Activated CD4-positive, alpha-beta memory T cell treated with anti-CD3 and anti-CD28 coated beads for 36 hours (primary cell): ENCODE data around the gene NRG2. TPM values are rescaled to one million over a fixed set of nuclear protein-coding genes. Genes with fewer than 3 reads are reported as not detected.

Experiments
- CTCF ChIA-PET: fragments of 350-600 bp; sonication (Branson Sonifier 250); formaldehyde crosslinking; loops from one replicate; lab custom pipeline; 2021; ENCODE audit warnings: antibody characterized with exemption, inconsistent platforms; lab: Charles Lee
- POLR2A ChIA-PET: fragments of 350-600 bp; sonication (Branson Sonifier 250); formaldehyde crosslinking; loops from one replicate; lab custom pipeline; 2021; ENCODE audit warnings: antibody characterized with exemption; lab: Charles Lee
- DNase-seq: peaks from one replicate; pipeline ENCODE4 v3.0.0-alpha.2; 2020
- H3K27ac Mint-ChIP-seq: one replicate; pipeline ENCODE4 v1.8.0; 2021; ENCODE audit warnings: mixed read lengths
- H3K27me3 Mint-ChIP-seq: one replicate; pipeline ENCODE4 v1.8.0; 2021; ENCODE audit warnings: mixed read lengths
- H3K36me3 Mint-ChIP-seq: one replicate; pipeline ENCODE4 v1.8.0; 2021; ENCODE audit warnings: mixed read lengths
- H3K4me1 Mint-ChIP-seq: one replicate; pipeline ENCODE4 v1.8.0; 2021; ENCODE audit warnings: low read depth, mixed read lengths
- H3K4me3 Mint-ChIP-seq: one replicate; pipeline ENCODE4 v1.8.0; 2021; ENCODE audit warnings: mild to moderate bottlenecking, mixed read lengths
- H3K9me3 Mint-ChIP-seq: one replicate; pipeline ENCODE4 v1.8.0; 2021; ENCODE audit warnings: mixed read lengths
- intact Hi-C: fragments of 100-400 bp; cut with micrococcal nuclease; formaldehyde crosslinking; loops from one replicate; pipeline ENCODE4 v1.15.1; 2023
- total RNA-seq, 2 experiments: library from RNA; stranded (reverse); gene quantifications; one replicate each; pipeline ENCODE4 v1.2.3, GENCODE V29; 2021

The NRG2 gene
- total RNA-seq, 2 experiments from 2014 or later: not detected

DNA sequence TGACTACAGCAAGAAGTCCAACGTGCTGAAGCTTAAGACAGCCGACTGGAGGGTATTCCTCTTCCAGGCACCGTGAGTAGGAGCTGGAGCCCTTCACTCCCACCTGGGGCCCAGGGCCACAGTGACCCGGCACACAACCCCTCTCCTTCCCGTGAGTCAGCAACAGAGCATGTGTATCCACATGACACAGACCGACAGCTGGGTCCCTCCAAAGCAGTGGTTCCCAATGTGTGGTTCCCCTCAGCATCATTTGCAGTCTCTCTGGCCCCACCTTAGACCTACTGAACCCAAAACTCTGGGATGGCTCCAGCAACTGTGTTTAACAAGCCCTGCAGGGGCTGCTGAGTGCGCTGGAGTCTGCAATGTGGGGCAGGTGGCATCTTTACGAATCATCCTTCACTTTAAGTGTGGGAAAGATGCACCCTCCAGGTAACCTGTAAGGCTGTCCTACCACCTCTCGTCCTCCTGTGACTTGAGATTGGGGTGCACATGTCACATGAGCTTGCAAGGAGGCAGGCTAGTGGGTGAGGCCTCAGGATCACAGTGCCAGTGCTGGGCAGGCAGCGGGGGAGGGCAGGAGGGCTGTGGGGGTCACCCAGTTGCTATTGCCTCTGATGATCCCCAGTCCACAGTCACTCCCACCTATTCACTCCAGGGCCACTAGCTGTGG lies 205.3 kb downstream of the NRG2 start:
- POLR2A ChIA-PET: no interaction called here
- Mint-ChIP-seq H3K4me1 (no peaks in the 10 kb centered on the region), H3K27ac (no peak overlapping the region), H3K4me3 (no peak overlapping the region), H3K36me3 (no peaks in the 10 kb centered on the region), H3K9me3 (no peaks in the 10 kb centered on the region), H3K27me3 (peaks cover 17% of the 10 kb centered on the region)
- CTCF ChIA-PET: interaction anchor here (1.3 to 1.9 kb wide), 2 partner anchors 51 to 131 kb away, joined by 4 to 5 read pairs; no protein-coding TSS in a partner anchor
- no peak for DNase-seq
- intact Hi-C loops: no loop called here

DNA sequence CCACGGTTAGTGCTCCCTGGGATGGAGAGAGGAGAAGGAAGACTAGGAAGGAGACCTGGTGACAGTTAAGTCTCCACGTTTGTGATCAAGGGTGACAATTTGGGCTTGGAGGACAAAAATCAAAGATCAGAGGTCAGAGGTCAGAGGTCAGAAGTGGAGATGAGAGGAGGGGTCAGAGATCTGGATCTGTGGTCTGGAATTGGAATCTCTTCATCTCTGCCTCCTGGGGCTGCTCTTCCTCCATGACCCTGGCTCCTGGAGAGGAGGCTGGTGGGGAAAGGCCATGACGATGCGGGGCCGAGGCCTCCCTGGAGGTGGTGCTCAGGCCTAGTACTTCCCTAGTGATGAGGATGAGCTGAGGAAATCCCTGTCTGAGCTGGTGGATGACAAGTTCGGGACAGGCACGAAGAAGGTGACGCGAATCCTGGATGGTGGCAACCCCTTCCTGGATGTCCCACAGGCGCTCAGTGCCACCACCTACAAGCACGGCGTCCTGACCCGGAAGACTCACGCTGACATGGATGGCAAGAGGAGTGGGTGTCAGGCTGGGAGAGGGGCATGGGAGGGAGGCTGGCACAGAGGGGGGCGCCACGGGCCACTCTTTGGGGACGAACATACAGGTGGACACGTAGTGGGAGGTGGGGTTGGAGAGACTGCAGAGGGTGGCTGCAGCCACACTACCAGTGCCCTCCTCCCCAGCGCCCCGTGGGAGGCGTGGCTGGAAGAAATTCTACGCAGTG lies 206.5 kb downstream of the NRG2 start:
- intact Hi-C loops: no loop called here
- ChIA-PET CTCF (interaction anchor here (1.9 kb wide), 1 partner anchor 132 kb away, joined by 5 read pairs; no protein-coding TSS in a partner anchor), POLR2A (no interaction called here)
- Mint-ChIP-seq H3K27ac (no peak overlapping the region), H3K4me3 (no peak overlapping the region), H3K27me3 (peaks cover 15% of the 10 kb centered on the region), H3K36me3 (no peaks in the 10 kb centered on the region), H3K9me3 (no peaks in the 10 kb centered on the region), H3K4me1 (no peaks in the 10 kb centered on the region)
- DNase-seq: no peak

DNA sequence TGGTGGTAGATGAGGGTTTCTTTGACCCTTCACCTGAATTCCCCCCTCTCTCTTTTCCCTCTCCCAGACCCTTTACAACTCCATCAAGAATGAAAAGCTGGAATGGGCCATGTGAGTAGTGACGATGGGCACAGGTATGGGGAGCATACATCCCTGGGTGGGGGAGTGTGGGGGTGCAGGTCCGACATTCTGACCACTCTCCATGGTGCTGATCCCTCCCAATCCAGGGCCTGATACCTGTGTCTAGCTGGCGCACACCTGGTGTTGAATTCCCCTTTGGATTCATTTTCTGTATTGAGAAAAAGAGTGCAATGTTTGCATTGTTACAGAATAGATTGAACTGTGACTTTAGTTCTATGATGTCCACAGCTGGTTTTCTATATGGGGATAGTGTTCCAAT lies 207.4 kb downstream of the NRG2 start:
- DNase-seq: no peak

DNA sequence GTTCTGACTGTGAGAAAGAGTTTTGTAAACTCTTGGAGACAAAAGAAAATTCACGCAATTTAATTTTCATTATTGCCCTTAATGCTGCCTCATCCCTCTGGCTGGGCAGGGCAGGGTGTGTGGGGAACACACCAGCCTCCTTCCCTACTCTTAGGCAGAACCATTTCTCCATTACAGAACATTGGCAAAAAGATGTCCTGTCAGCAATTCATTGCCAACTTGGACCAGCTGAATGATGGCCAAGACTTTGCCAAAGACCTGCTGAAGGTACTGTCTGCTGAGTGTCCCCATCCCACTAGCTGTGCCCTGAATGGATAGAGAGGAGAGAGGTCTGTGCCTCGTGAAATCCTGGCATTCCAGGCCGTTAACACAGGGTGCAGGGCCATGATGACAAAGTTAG lies 209.6 kb downstream of the NRG2 start:
- DNase-seq: no peak
- Mint-ChIP-seq H3K27ac (no peak overlapping the region), H3K4me3 (no peak overlapping the region), H3K4me1 (no peaks in the 10 kb centered on the region), H3K27me3 (peaks cover 15% of the 10 kb centered on the region), H3K9me3 (no peaks in the 10 kb centered on the region), H3K36me3 (no peaks in the 10 kb centered on the region)
- intact Hi-C loops: no loop called here
- CTCF ChIA-PET: interaction anchor here (1.5 kb wide), 1 partner anchor 46 kb away, joined by 3 read pairs; no protein-coding TSS in a partner anchor
- POLR2A ChIA-PET: no interaction called here

More for the DNA sequence above, 207.4 kb downstream of the NRG2 start:
- H3K4me1 Mint-ChIP-seq: no peaks in the 10 kb centered on the region
- no peaks in the 10 kb centered on the region for H3K9me3 Mint-ChIP-seq
- no peak overlapping the region for H3K27ac Mint-ChIP-seq
- CTCF ChIA-PET: no interaction called here
- H3K36me3 Mint-ChIP-seq: no peaks in the 10 kb centered on the region
- peaks cover 15% of the 10 kb centered on the region for H3K27me3 Mint-ChIP-seq
- intact Hi-C loops: no loop called here
- H3K4me3 Mint-ChIP-seq: no peak overlapping the region
- POLR2A ChIA-PET: no interaction called here

DNA sequence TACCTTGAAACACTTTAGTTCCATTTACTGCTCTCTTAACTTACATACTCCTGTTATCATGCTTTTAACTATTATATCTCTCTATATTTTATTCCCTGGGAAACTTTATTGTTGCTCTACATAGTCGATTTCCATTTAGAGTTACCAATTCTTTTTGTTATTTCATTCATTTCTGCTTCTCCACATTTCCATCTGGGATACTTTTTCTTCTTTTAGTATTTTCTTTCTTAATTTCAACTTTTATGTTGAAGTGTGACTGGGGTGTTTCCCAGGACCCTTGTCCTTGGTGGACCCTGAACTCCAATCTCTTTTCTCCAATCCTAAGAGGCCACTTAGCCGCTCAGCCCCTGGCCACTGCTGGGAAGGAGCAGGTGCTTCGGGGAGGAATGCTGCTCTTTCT lies 211.5 kb downstream of the NRG2 start:
- peaks cover 15% of the 10 kb centered on the region for H3K27me3 Mint-ChIP-seq
- DNase-seq: no peak
- no peaks in the 10 kb centered on the region for H3K4me1 Mint-ChIP-seq
- no peak overlapping the region for H3K27ac Mint-ChIP-seq
- H3K9me3 Mint-ChIP-seq: no peaks in the 10 kb centered on the region
- H3K4me3 Mint-ChIP-seq: no peak overlapping the region
- no peaks in the 10 kb centered on the region for H3K36me3 Mint-ChIP-seq
- POLR2A ChIA-PET: no interaction called here
- intact Hi-C loops: no loop called here
- CTCF ChIA-PET: no interaction called here

DNA sequence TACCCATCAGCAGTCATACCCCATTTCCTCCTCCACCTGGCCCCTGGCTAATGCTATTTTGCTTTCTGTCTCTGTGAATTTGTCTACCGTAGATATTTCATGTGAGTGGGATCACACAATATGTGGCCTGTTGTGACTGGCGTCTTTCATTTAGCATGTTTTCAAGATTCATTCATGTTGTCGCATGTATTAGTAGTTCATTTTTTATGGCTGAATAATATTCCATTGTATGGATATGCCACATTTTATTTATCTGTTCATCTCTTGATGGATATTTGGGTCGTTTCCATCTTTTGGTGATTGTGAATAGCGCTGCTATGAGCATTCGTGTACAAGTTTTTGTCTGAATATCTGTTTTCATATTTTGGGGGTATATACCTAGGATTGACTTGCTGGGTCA lies 213.6 kb downstream of the NRG2 start:
- Mint-ChIP-seq H3K4me1 (no peaks in the 10 kb centered on the region), H3K27me3 (peaks cover 5% of the 10 kb centered on the region), H3K4me3 (no peak overlapping the region), H3K36me3 (no peaks in the 10 kb centered on the region), H3K27ac (no peak overlapping the region), H3K9me3 (no peaks in the 10 kb centered on the region)
- intact Hi-C loops: no loop called here
- CTCF ChIA-PET: interaction anchor here (1.0 kb wide), 1 partner anchor 42 kb away, joined by 3 read pairs; no protein-coding TSS in a partner anchor
- POLR2A ChIA-PET: no interaction called here
- no peak for DNase-seq

DNA sequence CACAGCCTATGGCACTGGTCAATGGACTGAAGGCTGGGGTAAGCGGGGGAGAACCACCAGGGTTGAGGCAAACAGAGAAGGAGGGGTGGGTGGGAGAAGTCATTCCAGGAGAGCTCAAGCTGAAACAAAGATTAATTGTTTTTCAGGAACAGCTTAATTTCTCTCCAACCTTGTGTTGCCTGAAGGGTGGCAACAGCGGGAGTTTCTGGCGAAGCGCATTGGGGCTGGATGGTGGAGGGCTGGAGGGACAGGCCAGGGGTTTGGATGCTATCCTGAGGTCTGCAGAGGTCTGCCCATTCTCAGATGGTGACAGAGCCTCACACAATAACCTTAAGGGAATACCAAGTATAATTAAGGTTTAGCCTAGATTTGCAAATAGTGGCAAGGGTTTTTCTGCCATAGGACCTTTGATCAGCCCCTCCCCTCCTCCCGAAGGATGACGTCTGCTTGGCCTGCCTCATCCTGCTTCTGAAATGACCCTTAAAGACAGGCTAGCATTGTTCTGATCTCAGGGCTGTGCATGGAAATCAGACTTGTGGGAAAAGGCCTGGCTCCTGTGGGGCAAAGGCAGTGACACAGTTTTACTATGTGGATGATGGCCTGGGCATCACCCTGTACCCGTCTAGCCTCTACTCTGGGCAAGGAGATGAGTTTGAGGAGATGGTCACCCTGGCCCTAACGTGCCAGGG lies 214.7 kb downstream of the NRG2 start:
- Mint-ChIP-seq H3K4me1 (no peaks in the 10 kb centered on the region), H3K27ac (no peak overlapping the region), H3K4me3 (no peak overlapping the region), H3K27me3 (peaks cover 3% of the 10 kb centered on the region), H3K36me3 (no peaks in the 10 kb centered on the region), H3K9me3 (no peaks in the 10 kb centered on the region)
- intact Hi-C loops: no loop called here
- POLR2A ChIA-PET: no interaction called here
- CTCF ChIA-PET: interaction anchor here (1.0 kb wide), 1 partner anchor 41 kb away, joined by 3 read pairs; no protein-coding TSS in a partner anchor
- DNase-seq: no peak

DNA sequence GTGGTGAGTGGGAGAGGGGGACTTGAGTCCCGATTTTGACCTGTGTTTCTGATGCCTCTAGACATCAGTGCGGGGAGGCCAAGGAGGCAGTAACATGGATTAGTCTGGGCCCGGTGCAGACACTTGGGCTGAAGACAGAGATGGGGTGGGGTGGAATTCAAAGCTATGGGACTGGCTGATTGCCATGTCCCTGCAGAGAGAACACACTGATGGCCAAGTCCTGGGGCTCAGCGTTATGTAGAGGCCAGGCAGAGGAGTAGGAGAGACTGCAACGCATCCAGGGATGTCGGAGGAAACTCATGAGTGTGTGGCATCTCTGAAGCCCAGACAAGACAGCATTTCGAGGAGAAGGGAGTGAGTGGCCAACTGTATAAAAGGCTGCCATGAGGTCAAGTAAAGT lies 217.4 kb downstream of the NRG2 start:
- intact Hi-C loops: no loop called here
- CTCF ChIA-PET: no interaction called here
- Mint-ChIP-seq H3K4me1 (no peaks in the 10 kb centered on the region), H3K9me3 (no peaks in the 10 kb centered on the region), H3K36me3 (no peaks in the 10 kb centered on the region), H3K27ac (no peak overlapping the region), H3K27me3 (no peaks in the 10 kb centered on the region), H3K4me3 (no peak overlapping the region)
- DNase-seq: no peak
- POLR2A ChIA-PET: no interaction called here

DNA sequence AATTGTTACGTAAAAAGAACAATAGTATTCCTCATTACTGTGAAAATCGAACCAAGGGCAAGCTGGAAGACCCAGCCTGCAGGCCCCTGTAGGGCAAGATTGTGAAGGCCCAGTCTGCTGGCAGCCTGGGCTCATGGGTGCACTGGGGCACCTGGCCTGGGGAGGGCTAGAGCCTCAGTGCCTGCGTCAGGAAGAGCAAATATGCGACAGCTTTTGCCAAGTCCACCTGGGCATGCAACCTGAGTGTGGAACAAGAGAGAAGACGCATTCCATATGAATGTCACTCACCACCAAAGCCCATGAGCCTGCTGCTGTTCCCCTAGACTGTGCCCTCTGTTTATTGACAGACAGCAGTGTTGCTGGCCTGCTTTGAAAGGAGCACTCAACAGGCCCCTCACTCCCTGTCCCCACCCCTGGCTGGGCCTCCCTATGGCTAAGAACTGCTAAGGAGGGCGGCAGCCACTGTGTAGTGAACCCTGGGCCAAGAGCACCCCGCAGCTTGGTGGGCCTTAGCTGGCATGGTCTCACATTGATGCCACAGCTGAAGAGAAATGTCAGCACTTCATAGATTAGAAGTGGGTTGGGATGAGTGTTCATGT lies 219.2 kb downstream of the NRG2 start:
- Mint-ChIP-seq H3K36me3 (no peaks in the 10 kb centered on the region), H3K27me3 (peaks cover 5% of the 10 kb centered on the region), H3K4me1 (no peaks in the 10 kb centered on the region), H3K4me3 (no peak overlapping the region), H3K9me3 (peaks cover 2% of the 10 kb centered on the region), H3K27ac (no peak overlapping the region)
- DNase-seq: no peak
- ChIA-PET CTCF (interaction anchor here (1.0 kb wide), 1 partner anchor 37 kb away, joined by 3 read pairs; no protein-coding TSS in a partner anchor), POLR2A (no interaction called here)
- intact Hi-C loops: no loop called here

DNA sequence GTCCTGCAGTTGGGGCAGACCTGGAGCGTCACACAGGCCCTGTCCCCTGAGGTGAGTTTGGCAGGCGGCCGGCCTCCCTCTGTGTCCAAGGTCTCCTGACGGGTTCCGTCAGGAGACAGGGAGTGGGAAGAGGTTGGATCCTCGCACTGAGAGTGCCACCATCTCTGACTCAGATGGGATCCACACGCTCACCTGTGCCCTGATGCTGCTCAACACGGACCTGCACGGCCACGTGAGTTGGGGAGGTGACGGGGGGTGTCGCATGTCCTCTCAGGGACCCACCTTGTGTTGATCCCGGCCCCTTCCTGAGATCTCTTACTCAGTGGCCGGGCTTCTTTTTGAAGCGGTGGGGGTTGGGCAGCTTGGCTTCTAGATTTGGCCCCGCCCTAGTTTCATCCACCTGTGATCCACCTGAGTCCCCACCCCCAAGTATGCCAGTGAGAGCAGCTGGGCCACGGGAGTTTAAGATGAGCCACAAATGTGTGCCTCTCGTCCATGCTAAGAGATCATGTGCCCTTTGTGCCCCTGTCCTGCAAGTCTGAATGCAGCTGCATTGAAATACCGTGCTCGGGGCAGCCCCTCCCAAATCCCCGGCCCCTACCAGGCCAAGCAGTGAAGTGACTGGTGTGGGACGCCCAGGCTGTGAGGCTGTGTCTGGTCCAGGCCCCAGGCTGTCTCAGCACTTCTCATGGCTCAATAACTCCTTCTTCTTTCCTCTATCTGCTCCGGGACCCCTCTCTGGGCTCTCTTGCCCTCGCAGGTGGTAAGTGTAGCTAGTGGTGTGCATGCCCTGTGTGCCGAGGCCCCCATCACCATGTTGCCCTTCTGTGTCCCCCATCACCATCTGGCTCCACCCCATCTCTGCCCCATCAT lies 220.3 kb downstream of the NRG2 start:
- intact Hi-C loops: no loop called here
- ChIA-PET POLR2A (no interaction called here), CTCF (no interaction called here)
- Mint-ChIP-seq H3K4me3 (no peak overlapping the region), H3K9me3 (peaks cover 7% of the 10 kb centered on the region), H3K27me3 (peaks cover 5% of the 10 kb centered on the region), H3K27ac (no peak overlapping the region), H3K36me3 (no peaks in the 10 kb centered on the region), H3K4me1 (no peaks in the 10 kb centered on the region)
- no peak for DNase-seq

DNA sequence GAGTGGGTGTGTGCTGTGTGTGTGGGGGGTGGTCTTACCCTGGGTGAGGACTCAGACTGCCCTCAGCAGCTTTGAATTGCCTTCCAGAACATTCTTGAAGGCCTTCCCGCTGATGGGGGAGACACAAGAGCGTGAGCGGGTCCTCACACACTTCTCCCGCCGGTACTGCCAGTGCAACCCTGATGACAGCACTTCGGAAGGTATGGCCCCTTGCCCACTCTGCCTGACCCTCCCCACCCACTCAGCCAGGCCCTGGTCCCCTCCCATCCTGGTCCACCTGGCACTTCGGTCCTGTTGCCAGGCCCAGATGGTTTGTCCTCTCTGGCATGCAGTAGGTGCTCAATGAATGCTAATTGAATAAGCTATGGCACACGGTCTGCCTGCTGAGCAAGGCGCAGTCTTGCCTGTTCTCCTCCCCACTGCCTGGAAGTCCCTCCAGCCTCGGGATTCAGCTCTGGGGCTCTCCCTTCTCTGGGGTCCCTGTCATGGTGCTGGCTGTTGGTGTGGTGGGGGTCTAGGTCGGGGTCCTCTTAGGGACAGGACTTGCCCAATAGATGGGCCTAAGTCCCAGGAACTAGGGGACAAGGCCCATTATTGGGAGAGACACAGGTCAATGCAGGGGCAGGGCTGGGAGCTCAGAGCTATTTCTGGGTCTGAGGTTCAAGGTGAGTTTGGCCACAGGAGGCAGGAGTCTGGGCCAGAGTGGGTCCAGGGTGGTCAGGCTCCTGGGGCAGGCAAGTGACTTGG lies 221.1 kb downstream of the NRG2 start:
- Mint-ChIP-seq H3K27ac (no peak overlapping the region), H3K27me3 (peaks cover 5% of the 10 kb centered on the region), H3K4me1 (no peaks in the 10 kb centered on the region), H3K9me3 (peaks cover 7% of the 10 kb centered on the region), H3K4me3 (no peak overlapping the region), H3K36me3 (no peaks in the 10 kb centered on the region)
- POLR2A ChIA-PET: no interaction called here
- intact Hi-C loops: no loop called here
- no peak for DNase-seq
- CTCF ChIA-PET: interaction anchor here (0.9 to 1.3 kb wide), 3 partner anchors 31 to 57 kb away, joined by 3 to 4 read pairs (median 3); no protein-coding TSS in a partner anchor
